WTC11 (cell line): Measurements from ENCODE around the gene OR6A2. TPM values are rescaled to one million over a fixed set of nuclear protein-coding genes. Genes with fewer than 3 reads are reported as not detected.

Experiments used
- ATAC-seq: fragments of 200-7000 bp; cut with Tn5 transposase; 2 replicates; pipeline ENCODE4 v1.10.0; 2021; ENCODE audit warnings: mild to moderate bottlenecking, moderate library complexity
- CTCF ChIA-PET: fragments of 300-600 bp; sonication (Branson Sonifier 250); formaldehyde crosslinking; loops from one replicate; lab custom pipeline; 2021; ENCODE audit warnings: antibody characterized with exemption; lab: Charles Lee
- POLR2A ChIA-PET: fragments of 350-600 bp; sonication (Branson Sonifier 250); formaldehyde crosslinking; loops from one replicate; lab custom pipeline; 2021; ENCODE audit warnings: antibody characterized with exemption; lab: Charles Lee
- DNase-seq: peaks from one replicate; pipeline ENCODE4 v3.0.0; 2021; ENCODE audit warnings: low spot score
- H3K27ac Mint-ChIP-seq: 2 replicates; pipeline ENCODE4 v1.8.0; 2021; ENCODE audit warnings: mixed read lengths
- H3K27me3 Mint-ChIP-seq: 2 replicates; pipeline ENCODE4 v1.8.0; 2021; ENCODE audit warnings: low read depth, mild to moderate bottlenecking, moderate library complexity, mixed read lengths
- H3K36me3 Mint-ChIP-seq: 2 replicates; pipeline ENCODE4 v1.8.0; 2021; ENCODE audit warnings: mixed read lengths
- H3K4me1 Mint-ChIP-seq: 2 replicates; pipeline ENCODE4 v1.8.0; 2022; ENCODE audit warnings: mixed read lengths
- H3K4me3 Mint-ChIP-seq: 2 replicates; pipeline ENCODE4 v1.8.0; 2021; ENCODE audit warnings: mild to moderate bottlenecking, moderate library complexity, mixed read lengths
- H3K9me3 Mint-ChIP-seq: 2 replicates; pipeline ENCODE4 v1.8.0; 2021; ENCODE audit warnings: mixed read lengths
- CREB1 ChIP-seq: sonication (generic); formaldehyde crosslinking; IDR thresholded peaks from 2 replicates; pipeline ENCODE4 v1.8.0; 2023; ENCODE audit warnings: mild to moderate bottlenecking, missing genetic modification reagents
- FOXJ3 ChIP-seq: sonication (generic); formaldehyde crosslinking; IDR thresholded peaks from 2 replicates; pipeline ENCODE4 v1.9.0; 2021; ENCODE audit warnings: missing genetic modification reagents, mild to moderate bottlenecking, borderline replicate concordance
- GTF2I ChIP-seq: fragments of 250-450 bp; sonication (Bioruptor Pico); conservative IDR thresholded peaks from 2 replicates; pipeline ENCODE4 v1.4.0; 2021; ENCODE audit warnings: mild to moderate bottlenecking
- HMGA2 ChIP-seq: fragments of 250-450 bp; sonication (Bioruptor Pico); IDR thresholded peaks from 2 replicates; pipeline ENCODE4 v1.4.0; 2021; ENCODE audit warnings: mild to moderate bottlenecking, moderate library complexity
- IRF1 ChIP-seq: sonication (generic); formaldehyde crosslinking; IDR thresholded peaks from 2 replicates; pipeline ENCODE4 v1.8.0; 2023; ENCODE audit warnings: missing genetic modification reagents
- IRF2 ChIP-seq: sonication (generic); formaldehyde crosslinking; IDR thresholded peaks from 2 replicates; pipeline ENCODE4 v1.8.0; 2022; ENCODE audit warnings: low read depth, missing genetic modification reagents, borderline replicate concordance
- SMAD4 ChIP-seq: sonication (generic); formaldehyde crosslinking; IDR thresholded peaks from 2 replicates; pipeline ENCODE4 v1.8.0; 2022; ENCODE audit warnings: mild to moderate bottlenecking, missing genetic modification reagents
- SOX15 ChIP-seq: fragments of 250-450 bp; sonication (Bioruptor Pico); IDR thresholded peaks from 2 replicates; pipeline ENCODE4 v1.9.0; 2021; ENCODE audit warnings: mild to moderate bottlenecking
- TEAD4 ChIP-seq: sonication (generic); formaldehyde crosslinking; IDR thresholded peaks from 2 replicates; pipeline ENCODE4 v1.8.0; 2022; ENCODE audit warnings: mild to moderate bottlenecking, missing genetic modification reagents
- USF1 ChIP-seq: sonication (generic); formaldehyde crosslinking; IDR thresholded peaks from 2 replicates; pipeline ENCODE4 v1.8.0; 2022; ENCODE audit warnings: mild to moderate bottlenecking, missing genetic modification reagents
- ZNF263 ChIP-seq: sonication (generic); formaldehyde crosslinking; IDR thresholded peaks from 2 replicates; pipeline ENCODE4 v1.8.1; 2022; ENCODE audit warnings: low read depth, mild to moderate bottlenecking, moderate library complexity, missing genetic modification reagents
- ZNF396 ChIP-seq: fragments of 250-450 bp; sonication (Bioruptor Pico); IDR thresholded peaks from 2 replicates; pipeline ENCODE4 v1.8.0; 2021; ENCODE audit warnings: mild to moderate bottlenecking, moderate library complexity, borderline replicate concordance
- ZNF416 ChIP-seq: fragments of 250-450 bp; sonication (Bioruptor Pico); IDR thresholded peaks from 2 replicates; pipeline ENCODE4 v1.9.0; 2021; ENCODE audit warnings: mild to moderate bottlenecking, inconsistent platforms
- total RNA-seq: library from RNA; stranded (reverse); gene quantifications from 3 replicates; pipeline ENCODE4 v1.2.3, GENCODE V29; 2021
- TF ChIP-seq, protein P1 (sequence below): sonication (generic); formaldehyde crosslinking; IDR thresholded peaks from 2 replicates; pipeline ENCODE4 v1.8.1; 2022; ENCODE audit warnings: mild to moderate bottlenecking, moderate library complexity, missing genetic modification reagents
- TF ChIP-seq, protein P2 (sequence below): sonication (generic); formaldehyde crosslinking; IDR thresholded peaks from 2 replicates; pipeline ENCODE4 v1.8.1; 2023; ENCODE audit warnings: mild to moderate bottlenecking, missing genetic modification reagents, borderline replicate concordance

Gene OR6A2
- total RNA-seq, 1 experiment from 2014 or later = 0.07 TPM

GRCh38 chr11:6780829-6781228 is 18.7 kb downstream of the OR6A2 start (continued):
- TF ChIP-seq SOX15 (no peak), IRF1 (CRISPR knock-in tag) (no peak)

GRCh38 chr11:6778518-6778917 is 21.0 kb downstream of the OR6A2 start:
- POLR2A ChIA-PET = no interaction called here
- H3K27me3 Mint-ChIP-seq = peaks cover 2% of the 10 kb centered on the region; the same call in 1 of the 2 replicates
- no peak overlapping the region for H3K4me3 Mint-ChIP-seq
- DNase-seq (no peak), ATAC-seq (no peak)
- no peak overlapping the region for H3K27ac Mint-ChIP-seq
- CTCF ChIA-PET = interaction anchor here (1.4 to 1.8 kb wide), 2 partner anchors 21 to 24 kb away, joined by 4 read pairs; no protein-coding TSS in a partner anchor
- no peaks in the 10 kb centered on the region for H3K36me3 Mint-ChIP-seq
- TF ChIP-seq ZNF263 (CRISPR knock-in tag) = no peak
- TF ChIP-seq, protein P1, sequence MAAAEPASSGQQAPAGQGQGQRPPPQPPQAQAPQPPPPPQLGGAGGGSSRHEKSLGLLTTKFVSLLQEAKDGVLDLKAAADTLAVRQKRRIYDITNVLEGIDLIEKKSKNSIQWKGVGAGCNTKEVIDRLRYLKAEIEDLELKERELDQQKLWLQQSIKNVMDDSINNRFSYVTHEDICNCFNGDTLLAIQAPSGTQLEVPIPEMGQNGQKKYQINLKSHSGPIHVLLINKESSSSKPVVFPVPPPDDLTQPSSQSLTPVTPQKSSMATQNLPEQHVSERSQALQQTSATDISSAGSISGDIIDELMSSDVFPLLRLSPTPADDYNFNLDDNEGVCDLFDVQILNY (CRISPR knock-in tag) = no peak
- no peak for TF ChIP-seq IRF1 (CRISPR knock-in tag)
- no peak for TF ChIP-seq HMGA2
- no peak for TF ChIP-seq SMAD4 (CRISPR knock-in tag)
- H3K9me3 Mint-ChIP-seq = no peaks in the 10 kb centered on the region
- H3K4me1 Mint-ChIP-seq = no peaks in the 10 kb centered on the region

DNA sequence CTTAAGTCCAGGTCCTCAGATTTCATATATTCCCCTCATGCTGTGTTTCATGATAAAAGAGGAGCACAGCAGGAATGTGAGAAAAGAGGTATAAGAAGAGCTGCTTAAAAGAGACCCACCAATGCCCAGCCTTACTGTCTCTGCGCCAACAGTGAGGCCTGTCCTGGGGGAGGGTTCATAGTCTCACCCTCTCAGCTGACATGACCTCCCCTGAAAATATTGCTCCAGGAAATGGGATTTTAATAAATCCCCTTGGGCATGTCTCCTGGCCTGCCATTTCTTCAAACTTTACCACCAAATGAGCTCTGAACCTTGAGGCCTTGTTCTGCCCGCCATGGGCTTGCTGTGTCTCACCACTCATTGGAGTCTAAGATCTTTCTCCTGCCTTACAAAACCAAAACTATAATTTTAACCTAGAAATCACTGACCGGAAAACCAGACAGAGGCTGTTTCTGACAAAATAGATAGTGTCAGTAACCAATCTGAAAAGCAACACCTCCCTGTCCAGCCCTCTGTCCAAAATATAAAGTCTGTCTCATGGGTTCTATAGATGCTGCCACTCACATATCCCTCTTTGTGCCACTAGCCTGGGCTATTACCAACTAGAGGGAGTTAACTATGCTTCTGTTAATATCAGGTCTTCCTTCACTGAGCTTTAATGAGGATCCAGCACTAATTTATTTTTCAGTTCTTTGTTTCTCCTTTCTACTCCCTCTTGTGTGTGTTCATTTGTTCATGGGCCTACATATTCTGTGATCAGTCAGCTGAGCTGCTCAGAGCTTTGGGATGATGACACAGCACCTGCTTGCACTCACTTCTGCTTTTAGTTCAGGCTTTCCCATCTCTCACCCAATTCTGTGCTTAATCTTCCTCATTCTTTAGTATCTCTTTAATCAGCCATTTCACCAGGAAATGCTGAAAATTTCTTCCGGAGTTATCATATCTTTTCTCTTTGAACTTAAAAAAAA is 27.3 kb downstream of the OR6A2 start, which contains the start of gene OR2AG2:
Gene OR2AG2 (minus strand): TSS at position 51 of the 968 bp plus-strand sequence. CDS start 3,019 bp downstream, outside the sequence.
- Mint-ChIP-seq H3K27me3 (peaks cover 2% of the 10 kb centered on the region; the same call in 1 of the 2 replicates), H3K36me3 (no peaks in the 10 kb centered on the region), H3K9me3 (no peaks in the 10 kb centered on the region), H3K4me1 (no peaks in the 10 kb centered on the region), H3K4me3 (no peak within 1 kb of the TSS), H3K27ac (no peak within 1 kb of the TSS)
- POLR2A ChIA-PET = no interaction called here
- ATAC-seq (no peak), DNase-seq (no peak)
- CTCF ChIA-PET = interaction anchor here (1.0 to 2.4 kb wide), 2 partner anchors 15 to 17 kb away, joined by 3 to 17 read pairs; no protein-coding TSS in a partner anchor
- no peak for TF ChIP-seq TEAD4

- Mint-ChIP-seq H3K9me3 (peaks cover 1% of the 10 kb centered on the region), H3K36me3 (no peaks in the 10 kb centered on the region)
- POLR2A ChIA-PET = no interaction called here
- TF ChIP-seq IRF2 (CRISPR knock-in tag) (no peak), TEAD4 (no peak), FOXJ3 (no peak), CREB1 (CRISPR knock-in tag) (no peak), ZNF416 (CRISPR knock-in tag) (no peak), GTF2I (no peak), USF1 (CRISPR knock-in tag) (no peak), ZNF396 (no peak), IRF1 (CRISPR knock-in tag) (no peak)
- TF ChIP-seq, protein P2, sequence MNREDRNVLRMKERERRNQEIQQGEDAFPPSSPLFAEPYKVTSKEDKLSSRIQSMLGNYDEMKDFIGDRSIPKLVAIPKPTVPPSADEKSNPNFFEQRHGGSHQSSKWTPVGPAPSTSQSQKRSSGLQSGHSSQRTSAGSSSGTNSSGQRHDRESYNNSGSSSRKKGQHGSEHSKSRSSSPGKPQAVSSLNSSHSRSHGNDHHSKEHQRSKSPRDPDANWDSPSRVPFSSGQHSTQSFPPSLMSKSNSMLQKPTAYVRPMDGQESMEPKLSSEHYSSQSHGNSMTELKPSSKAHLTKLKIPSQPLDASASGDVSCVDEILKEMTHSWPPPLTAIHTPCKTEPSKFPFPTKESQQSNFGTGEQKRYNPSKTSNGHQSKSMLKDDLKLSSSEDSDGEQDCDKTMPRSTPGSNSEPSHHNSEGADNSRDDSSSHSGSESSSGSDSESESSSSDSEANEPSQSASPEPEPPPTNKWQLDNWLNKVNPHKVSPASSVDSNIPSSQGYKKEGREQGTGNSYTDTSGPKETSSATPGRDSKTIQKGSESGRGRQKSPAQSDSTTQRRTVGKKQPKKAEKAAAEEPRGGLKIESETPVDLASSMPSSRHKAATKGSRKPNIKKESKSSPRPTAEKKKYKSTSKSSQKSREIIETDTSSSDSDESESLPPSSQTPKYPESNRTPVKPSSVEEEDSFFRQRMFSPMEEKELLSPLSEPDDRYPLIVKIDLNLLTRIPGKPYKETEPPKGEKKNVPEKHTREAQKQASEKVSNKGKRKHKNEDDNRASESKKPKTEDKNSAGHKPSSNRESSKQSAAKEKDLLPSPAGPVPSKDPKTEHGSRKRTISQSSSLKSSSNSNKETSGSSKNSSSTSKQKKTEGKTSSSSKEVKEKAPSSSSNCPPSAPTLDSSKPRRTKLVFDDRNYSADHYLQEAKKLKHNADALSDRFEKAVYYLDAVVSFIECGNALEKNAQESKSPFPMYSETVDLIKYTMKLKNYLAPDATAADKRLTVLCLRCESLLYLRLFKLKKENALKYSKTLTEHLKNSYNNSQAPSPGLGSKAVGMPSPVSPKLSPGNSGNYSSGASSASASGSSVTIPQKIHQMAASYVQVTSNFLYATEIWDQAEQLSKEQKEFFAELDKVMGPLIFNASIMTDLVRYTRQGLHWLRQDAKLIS (CRISPR knock-in tag) = no peak
- TF ChIP-seq, all 79 proteins: peak for 0
- CTCF ChIA-PET = interaction anchor here (0.6 to 3.5 kb wide), 21 partner anchors 9 to 596 kb away, joined by 3 to 55 read pairs (median 4); partner anchors contain the start of gene OR2AG2
- peak; percentile 94 for ATAC-seq
- peak; percentile 52 for DNase-seq
- no peaks in the 10 kb centered on the region for H3K4me1 Mint-ChIP-seq
- no peak overlapping the region for H3K27ac Mint-ChIP-seq
- H3K4me3 Mint-ChIP-seq = no peak overlapping the region
- no peaks in the 10 kb centered on the region; the same call in 1 of the 2 replicates for H3K27me3 Mint-ChIP-seq
Observed at GRCh38 chr11:6757373-6757967, 42.0 kb downstream of the OR6A2 start.
